HG02571 (cell line): ENCODE data around the gene LCE1E.

ENCODE experiments used
- ATAC-seq: cut with Tn5 transposase; IDR thresholded peaks from one replicate; pipeline ENCODE4 v1.9.1; 2021; ENCODE audit warnings: mild to moderate bottlenecking, moderate library complexity; ENCODE audit not compliant: unreplicated experiment

Gene LCE1E

GRCh38 chr1:152786077-152786476, at the start of gene LCE1E:
Gene LCE1E (plus strand): TSS chr1:152786257. CDS start chr1:152787300, 1,043 bp downstream.
- no peak for ATAC-seq

- no peak for ATAC-seq
Observed at GRCh38 chr1:152737997-152738396, 48.1 kb upstream of the LCE1E start.

DNA sequence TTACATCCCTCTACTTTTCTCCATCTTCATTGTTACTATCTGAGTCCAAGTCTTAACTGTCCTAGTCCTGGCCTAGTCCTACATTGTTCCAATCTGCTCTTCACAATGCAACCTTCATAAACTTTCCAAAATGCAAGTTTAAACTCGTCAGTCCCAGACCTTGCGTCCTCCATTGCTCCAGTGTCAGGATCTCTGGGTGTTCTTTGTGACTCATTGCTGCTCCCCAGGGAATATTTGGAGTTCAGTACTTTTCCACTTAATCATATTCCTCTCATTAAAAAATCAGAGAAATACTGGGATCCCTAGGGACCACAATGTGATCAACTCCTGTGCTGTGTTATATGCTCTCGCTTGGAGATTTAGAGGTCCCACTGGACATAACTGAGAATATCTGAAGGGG, 46.2 kb upstream of the LCE1E start:
- no peak for ATAC-seq

- no peak for ATAC-seq
Observed at GRCh38 chr1:152741656-152742055, 44.4 kb upstream of the LCE1E start.

DNA sequence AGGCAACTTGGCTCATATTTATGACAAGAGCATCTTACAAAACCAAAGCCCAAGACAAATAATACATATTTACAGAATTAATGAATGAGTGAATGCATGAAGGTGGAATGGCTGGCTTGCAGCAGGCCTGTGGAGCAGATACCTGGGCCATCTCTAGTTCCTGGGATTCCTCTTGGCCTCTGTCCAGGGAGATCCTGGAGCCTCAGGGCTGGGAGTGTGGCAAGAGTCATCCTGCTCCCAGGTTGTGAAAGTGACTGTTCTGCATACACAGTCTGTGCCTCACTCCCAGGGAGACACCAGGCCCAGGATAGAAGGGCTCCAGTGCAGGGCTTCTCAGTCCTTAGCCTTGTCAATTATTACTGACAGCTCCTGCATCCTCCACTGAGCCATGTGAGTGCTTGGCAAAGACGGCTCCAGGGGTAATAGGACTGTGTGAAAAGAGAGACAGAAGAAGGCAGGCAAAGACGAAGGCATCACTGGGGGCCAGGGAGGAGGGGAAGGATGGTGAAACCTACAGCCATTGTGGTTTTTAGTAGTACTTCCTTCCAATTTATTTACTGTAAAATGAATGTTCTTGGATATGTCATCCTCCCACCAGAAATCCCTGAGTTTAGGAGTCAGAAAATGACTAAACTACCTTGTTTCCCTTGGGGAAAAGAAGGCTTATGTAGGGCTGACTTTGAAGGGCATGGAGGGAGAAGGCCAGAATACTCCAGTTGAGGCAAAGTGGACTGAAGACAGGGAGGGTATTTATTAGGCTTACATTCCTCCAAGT, 42.5 kb upstream of the LCE1E start:
- no peak for ATAC-seq

DNA sequence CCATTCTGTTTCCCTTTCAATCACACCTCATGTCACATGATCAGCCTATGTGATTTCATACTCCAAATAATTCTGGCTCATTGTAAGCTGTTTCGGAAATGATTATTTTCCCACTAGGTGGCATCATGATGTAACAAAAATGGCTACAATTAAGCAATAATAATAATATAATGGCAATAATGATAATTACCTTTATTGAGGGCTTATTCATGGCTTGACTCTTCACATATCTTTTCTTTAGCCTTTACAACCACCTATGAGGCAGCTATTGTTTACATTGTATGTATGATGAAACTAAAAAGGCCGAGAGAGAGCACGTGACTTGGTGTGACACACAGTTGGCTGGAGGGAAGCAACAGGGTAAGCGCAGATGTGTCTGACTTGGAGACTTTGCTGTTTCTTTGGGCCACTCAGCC, 40.8 kb upstream of the LCE1E start:
- ATAC-seq, result no peak

DNA sequence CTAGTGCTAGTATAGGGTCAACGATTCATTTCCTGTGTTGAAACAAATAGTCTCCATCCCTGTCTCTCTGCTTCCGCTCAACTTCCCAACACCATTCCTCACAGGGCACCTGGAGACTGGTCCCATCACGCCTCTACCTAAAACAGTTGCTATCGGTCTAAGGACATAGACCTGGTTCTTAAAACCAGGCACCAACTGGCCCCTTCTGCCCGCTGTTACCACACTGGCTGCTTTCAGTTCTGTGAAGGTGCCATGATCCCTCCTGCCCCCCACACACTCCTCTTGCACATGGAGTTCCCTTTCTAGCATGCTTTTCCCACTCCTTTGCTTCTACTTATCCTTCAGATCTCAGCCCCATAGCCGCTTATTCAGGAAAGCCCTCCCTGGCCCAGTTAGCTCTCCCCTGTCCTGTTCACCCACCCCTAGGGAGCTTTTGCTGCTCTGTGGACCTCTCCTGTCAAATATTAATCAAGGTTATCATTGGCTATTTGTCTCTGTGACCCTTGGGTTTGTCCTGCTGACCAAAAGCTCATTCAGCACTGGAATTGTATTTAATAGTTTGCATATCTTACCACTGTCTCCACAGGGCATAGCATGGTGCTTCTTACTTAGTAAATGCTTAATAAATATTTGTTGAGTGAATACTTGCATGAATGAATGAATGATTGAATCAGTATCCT, 40.2 kb upstream of the LCE1E start:
- no peak for ATAC-seq

DNA sequence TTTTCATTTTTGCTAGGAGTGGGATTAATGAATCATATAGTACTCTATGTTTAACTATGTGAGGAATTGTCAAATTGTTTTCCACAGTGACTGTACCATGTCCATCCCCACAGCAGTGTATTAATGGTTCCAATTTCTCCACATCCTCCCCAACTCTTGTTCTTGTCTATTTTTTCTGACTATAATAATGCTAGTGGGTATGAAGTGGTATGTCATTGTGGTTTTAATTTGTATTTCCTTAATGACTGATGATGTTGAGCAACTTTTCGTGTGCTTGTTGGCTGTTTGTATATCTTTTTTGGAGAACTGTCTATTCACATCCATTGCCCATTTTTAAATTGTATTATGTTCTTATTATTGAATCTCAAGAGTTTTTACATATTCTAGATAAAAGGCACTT, 38.2 kb upstream of the LCE1E start:
- ATAC-seq, result no peak

DNA sequence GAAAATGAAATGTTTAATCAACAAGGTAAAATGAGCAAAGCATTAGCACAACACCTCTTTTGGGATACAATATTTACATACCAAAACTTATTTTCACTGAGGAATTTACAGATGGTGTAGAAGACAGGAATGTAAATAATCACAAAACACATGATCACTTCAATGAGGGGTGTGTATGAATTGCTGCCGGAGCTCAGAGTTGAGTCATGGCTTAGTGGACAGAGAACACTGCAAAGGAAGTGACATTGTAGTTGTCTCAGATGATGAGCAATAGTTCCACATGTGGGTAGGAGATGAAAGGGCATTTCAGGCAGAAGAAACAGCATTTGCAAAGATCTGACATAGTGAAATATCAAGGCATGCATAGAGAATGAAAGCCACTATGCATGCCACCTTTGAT, 33.8 kb upstream of the LCE1E start:
- ATAC-seq, result no peak

- ATAC-seq, result no peak
Observed at GRCh38 chr1:152753586-152753985, 32.5 kb upstream of the LCE1E start.

DNA sequence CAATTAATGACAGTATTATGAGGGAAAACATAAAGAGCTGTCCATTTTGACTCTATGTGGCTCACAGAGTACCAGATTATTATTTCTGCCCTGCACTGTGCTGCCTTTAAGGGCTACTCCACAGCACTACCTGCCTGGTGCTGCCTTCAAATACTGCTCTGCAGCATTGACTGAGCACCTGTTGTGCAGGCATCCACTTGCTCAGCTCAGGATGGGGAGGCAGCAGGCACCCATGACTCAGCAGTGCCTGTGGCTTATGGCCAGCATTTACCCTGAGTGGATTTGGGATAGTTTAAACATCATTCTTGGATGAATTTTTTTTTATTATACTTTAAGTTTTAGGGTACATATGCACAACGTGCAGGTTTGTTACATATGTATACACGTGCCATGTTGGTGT, 29.2 kb upstream of the LCE1E start:
- ATAC-seq, result no peak

DNA sequence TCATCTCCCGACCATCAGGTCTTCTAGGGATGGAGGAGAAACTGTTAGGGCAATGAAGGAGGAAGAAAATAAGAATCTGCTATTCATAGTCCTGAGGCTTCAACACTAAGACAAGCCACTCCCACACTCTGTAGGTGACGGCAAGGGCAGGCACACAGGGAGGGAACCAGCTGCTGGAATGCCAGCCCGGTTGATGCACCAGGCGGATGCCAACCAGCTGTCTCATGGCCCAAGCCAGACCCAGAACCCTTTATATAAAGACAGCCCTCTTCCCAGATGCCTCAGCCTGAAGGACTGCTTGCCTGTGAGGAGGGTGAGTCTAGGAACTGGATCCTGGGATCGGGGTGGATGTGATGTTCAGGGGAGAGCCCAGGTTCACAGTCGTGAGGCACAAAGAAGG, 28.3 kb upstream of the LCE1E start, which contains the start of gene KPRP:
Gene KPRP, plus strand, starts transcription at position 279 of the 400 bp plus-strand sequence. CDS start 1,564 bp downstream, outside the sequence.
- ATAC-seq, result no peak

DNA sequence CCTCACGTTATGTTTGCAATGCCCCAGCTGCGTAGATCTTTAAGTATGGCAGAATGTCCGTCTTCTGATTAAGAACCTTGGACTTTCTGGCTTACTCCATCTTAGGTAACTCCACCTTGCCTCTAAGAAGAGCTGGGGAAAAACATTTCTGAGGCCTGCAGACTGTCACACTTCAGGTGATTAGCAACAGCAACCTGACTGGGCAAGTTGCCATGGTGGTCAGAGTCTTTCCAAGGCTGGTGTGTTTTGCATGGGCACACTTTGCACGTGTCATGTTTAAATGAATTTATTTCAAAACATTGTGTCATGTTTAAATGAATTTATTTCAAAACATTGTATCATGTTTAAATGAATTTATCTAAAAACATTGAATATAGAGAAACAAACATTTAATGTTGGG, 27.4 kb upstream of the LCE1E start:
- ATAC-seq, result no peak

DNA sequence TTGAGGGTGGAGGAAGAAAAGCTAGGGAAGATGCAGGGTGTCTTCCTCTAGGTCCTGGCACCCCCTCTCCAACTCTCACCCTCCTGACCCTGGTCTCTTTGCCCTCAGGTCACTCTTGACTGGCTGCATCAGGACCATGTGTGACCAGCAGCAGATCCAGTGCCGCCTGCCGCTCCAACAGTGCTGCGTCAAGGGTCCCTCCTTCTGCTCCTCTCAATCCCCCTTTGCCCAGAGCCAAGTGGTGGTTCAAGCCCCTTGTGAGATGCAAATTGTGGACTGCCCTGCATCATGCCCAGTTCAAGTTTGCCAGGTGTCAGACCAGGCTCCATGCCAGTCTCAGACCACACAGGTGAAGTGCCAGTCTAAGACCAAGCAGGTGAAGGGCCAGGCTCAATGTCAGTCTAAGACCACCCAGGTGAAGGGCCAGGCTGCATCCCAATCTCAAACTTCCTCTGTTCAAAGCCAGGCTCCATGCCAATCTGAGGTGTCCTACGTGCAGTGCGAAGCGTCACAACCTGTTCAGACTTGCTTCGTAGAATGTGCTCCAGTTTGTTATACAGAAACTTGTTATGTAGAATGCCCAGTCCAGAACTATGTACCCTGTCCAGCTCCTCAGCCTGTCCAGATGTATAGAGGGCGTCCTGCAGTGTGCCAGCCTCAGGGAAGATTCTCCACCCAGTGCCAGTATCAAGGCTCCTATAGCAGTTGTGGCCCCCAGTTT, 26.4 kb upstream of the LCE1E start:
- no peak for ATAC-seq

DNA sequence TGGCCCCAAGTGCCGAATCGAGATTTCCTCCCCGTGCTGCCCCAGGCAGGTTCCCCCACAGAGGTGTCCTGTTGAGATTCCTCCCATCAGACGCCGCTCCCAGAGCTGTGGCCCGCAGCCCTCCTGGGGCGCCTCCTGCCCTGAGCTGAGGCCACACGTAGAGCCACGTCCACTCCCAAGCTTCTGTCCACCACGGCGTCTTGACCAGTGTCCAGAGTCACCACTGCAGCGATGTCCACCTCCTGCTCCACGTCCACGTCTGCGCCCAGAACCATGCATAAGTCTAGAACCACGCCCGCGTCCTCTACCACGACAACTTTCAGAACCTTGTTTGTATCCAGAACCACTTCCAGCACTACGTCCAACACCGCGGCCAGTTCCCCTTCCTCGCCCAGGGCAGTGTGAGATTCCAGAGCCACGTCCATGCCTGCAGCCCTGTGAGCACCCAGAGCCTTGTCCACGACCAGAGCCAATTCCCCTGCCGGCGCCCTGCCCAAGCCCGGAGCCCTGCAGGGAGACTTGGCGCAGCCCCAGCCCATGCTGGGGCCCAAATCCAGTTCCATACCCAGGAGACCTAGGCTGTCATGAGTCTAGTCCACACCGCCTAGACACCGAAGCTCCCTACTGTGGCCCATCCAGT, 25.4 kb upstream of the LCE1E start:
- no peak for ATAC-seq

DNA sequence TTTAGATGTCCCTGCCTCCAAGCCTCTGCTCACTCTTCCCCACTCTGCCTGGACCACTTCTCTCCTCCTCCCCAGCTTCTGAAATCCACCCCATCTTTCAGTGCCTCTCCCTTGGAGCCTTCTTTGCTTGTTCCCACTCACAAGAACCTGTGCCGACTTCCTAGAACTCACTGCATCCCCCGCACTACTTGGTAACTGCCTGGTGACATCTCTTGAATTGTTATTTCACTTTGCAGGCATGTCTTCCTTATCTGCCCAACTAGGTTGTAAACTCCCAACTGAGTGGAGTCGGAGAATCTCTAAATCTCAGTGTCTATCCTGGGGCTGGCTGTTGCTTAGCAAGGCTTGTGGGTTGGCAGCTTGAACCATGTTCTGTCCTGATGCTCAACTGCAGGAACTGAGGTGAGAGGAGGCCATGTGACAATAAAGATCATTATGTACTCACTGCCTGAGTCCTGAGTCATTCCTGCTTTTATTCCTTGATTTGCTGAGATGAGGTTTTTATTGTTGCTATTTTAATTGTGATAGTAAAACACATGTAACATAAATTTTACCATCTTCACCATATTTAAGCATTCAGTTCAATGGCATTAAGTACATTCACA, 24.3 kb upstream of the LCE1E start:
- ATAC-seq, result no peak

DNA sequence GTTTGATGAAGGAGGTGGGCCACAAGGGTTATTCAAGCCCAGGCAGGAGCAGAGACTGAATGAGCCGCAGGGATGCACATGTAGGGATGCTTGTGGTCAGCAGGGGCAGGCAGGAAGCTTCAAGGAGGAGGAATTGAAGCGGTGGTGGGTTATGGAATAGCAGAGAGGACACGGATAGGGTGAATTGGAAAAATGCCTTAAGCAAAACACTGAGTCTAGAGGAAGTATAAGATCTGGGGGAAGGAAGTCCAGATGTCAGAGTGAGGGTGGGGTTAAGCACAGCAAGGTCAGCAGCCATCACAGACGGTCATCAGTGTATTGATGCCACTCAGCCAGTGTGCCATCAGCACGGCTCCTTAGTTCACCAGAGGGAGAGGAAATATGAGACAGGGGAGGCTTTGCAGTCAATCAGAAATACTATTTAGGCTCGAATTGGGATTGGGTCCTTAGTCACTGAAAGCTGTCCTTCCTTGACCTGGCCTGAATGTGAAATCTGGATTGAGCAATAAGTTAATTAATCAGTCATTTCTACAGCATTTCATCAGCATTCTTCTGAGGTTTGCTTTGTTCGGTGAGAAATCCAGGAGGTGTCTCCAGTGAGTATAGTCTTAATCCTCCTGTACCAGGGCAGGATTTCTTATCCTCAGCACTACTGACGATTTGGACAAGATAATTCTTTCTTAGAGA, 17.1 kb upstream of the LCE1E start:
- ATAC-seq, result no peak

DNA sequence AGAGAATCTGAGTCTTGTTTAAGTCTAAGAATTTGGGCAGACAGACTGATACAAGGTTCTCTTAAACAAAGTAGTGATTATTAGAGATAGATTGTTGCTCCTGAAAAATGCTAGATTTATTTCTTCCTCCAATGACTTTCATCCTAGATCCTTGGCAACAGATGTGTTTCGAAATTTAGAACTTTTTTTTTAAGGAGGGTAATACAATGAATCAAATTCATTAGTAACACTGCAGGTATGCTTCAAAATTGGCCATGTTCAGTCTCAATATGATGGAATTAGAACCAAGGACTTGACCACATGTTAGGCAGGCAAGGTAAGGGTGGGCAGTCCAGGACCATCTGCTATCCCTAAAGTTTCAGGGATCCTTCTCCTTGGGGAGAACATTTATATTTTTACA, 15.6 kb upstream of the LCE1E start:
- no peak for ATAC-seq

- ATAC-seq, result no peak
Observed at GRCh38 chr1:152774875-152775274, 11.2 kb upstream of the LCE1E start, which contains the start of gene LCE1F. Gene LCE1F (plus strand): TSS chr1:152775140. CDS start chr1:152776372, 1,232 bp downstream.

DNA sequence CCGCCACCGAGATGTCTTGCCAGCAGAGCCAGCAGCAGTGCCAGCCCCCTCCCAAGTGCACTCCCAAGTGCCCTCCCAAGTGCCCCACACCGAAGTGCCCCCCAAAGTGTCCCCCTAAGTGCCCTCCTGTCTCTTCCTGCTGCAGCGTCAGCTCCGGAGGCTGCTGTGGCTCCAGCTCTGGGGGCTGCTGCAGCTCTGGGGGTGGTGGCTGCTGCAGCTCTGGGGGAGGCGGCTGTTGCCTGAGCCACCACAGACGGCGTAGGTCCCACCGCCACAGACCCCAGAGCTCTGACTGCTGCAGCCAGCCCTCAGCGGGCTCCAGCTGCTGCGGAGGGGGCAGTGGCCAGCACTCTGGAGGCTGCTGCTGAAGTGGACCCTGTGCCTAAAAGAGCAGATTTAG, 9.7 kb upstream of the LCE1E start:
- ATAC-seq, result no peak
